ENCODE results near the gene SIRT1. TPM values are rescaled to one million over a fixed set of nuclear protein-coding genes. Genes with fewer than 3 reads are reported as not detected.

Gene SIRT1
- total and polyA plus RNA-seq, 9 of the 15 experiments (the other 6 are each of a cell fraction or from before 2014, with no cell fraction given), result 7.8 to 25.8 (median 19.1) TPM

- TF ChIP-seq, protein P1, sequence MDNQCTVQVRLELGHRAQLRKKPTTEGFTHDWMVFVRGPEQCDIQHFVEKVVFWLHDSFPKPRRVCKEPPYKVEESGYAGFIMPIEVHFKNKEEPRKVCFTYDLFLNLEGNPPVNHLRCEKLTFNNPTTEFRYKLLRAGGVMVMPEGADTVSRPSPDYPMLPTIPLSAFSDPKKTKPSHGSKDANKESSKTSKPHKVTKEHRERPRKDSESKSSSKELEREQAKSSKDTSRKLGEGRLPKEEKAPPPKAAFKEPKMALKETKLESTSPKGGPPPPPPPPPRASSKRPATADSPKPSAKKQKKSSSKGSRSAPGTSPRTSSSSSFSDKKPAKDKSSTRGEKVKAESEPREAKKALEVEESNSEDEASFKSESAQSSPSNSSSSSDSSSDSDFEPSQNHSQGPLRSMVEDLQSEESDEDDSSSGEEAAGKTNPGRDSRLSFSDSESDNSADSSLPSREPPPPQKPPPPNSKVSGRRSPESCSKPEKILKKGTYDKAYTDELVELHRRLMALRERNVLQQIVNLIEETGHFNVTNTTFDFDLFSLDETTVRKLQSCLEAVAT (IDR thresholded peaks at IDR 0.05), result peak in 1 of 2 experiments; percentile 91; a peak in 2 of 4 replicates
- TF ChIP-seq RCOR1 (IDR thresholded peaks at IDR 0.05; ENCODE audit: borderline replicate concordance in 1 of 2, low read depth in 2 of 2, low read length in 2 of 2) (peak; percentile 53 to 70; a peak in 2 of 4 replicates), TAL1 (IDR thresholded peaks at IDR 0.05) (no peak), DACH1 (IDR thresholded peaks at IDR 0.05; ENCODE audit: partially characterized antibody) (peak; percentile 34), PRPF4 (IDR thresholded peaks at IDR 0.05; ENCODE audit: insufficient read depth, low read depth, low read length, poor library complexity, severe bottlenecking) (peak; percentile 31), ZNF354B (CRISPR knock-in tag; IDR thresholded peaks at IDR 0.05) (no peak), RAD51 (IDR thresholded peaks at IDR 0.05; ENCODE audit: borderline replicate concordance, low read depth) (peak; percentile 99), DMBX1 (CRISPR knock-in tag; IDR thresholded peaks at IDR 0.05; ENCODE audit: borderline replicate concordance) (0 out of 2 replicates have a peak, but pooled peaks have one; percentile 52), POLR2H (tag; IDR thresholded peaks at IDR 0.05; ENCODE audit: low read depth) (peak; percentile 96), MITF (IDR thresholded peaks at IDR 0.05) (peak; percentile 89), ERF (CRISPR knock-in tag; IDR thresholded peaks at IDR 0.05) (0 out of 2 replicates have a peak, but pooled peaks have one; percentile 19), PHF20 (IDR thresholded peaks at IDR 0.05; ENCODE audit: partially characterized antibody) (peak; percentile 82), KDM5B (IDR thresholded peaks at IDR 0.05; ENCODE audit: insufficient replicate concordance, low read depth, low read length) (peak; percentile 85)
- TF ChIP-seq, protein P2, sequence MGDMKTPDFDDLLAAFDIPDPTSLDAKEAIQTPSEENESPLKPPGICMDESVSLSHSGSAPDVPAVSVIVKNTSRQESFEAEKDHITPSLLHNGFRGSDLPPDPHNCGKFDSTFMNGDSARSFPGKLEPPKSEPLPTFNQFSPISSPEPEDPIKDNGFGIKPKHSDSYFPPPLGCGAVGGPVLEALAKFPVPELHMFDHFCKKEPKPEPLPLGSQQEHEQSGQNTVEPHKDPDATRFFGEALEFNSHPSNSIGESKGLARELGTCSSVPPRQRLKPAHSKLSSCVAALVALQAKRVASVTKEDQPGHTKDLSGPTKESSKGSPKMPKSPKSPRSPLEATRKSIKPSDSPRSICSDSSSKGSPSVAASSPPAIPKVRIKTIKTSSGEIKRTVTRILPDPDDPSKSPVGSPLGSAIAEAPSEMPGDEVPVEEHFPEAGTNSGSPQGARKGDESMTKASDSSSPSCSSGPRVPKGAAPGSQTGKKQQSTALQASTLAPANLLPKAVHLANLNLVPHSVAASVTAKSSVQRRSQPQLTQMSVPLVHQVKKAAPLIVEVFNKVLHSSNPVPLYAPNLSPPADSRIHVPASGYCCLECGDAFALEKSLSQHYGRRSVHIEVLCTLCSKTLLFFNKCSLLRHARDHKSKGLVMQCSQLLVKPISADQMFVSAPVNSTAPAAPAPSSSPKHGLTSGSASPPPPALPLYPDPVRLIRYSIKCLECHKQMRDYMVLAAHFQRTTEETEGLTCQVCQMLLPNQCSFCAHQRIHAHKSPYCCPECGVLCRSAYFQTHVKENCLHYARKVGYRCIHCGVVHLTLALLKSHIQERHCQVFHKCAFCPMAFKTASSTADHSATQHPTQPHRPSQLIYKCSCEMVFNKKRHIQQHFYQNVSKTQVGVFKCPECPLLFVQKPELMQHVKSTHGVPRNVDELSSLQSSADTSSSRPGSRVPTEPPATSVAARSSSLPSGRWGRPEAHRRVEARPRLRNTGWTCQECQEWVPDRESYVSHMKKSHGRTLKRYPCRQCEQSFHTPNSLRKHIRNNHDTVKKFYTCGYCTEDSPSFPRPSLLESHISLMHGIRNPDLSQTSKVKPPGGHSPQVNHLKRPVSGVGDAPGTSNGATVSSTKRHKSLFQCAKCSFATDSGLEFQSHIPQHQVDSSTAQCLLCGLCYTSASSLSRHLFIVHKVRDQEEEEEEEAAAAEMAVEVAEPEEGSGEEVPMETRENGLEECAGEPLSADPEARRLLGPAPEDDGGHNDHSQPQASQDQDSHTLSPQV (IDR thresholded peaks at IDR 0.05), result 0 out of 2 replicates have a peak, but pooled peaks have one; percentile 28
- TF ChIP-seq, protein P3, sequence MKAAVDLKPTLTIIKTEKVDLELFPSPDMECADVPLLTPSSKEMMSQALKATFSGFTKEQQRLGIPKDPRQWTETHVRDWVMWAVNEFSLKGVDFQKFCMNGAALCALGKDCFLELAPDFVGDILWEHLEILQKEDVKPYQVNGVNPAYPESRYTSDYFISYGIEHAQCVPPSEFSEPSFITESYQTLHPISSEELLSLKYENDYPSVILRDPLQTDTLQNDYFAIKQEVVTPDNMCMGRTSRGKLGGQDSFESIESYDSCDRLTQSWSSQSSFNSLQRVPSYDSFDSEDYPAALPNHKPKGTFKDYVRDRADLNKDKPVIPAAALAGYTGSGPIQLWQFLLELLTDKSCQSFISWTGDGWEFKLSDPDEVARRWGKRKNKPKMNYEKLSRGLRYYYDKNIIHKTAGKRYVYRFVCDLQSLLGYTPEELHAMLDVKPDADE (conservative IDR thresholded peaks at IDR 0.05; ENCODE audit: control insufficient read depth, low read depth, low read length), result peak; percentile 75; the same call in 1 of the 2 replicates
- TF ChIP-seq, protein P4, sequence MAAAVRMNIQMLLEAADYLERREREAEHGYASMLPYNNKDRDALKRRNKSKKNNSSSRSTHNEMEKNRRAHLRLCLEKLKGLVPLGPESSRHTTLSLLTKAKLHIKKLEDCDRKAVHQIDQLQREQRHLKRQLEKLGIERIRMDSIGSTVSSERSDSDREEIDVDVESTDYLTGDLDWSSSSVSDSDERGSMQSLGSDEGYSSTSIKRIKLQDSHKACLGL (CRISPR knock-in tag; IDR thresholded peaks at IDR 0.05; ENCODE audit: borderline replicate concordance, poor library complexity, severe bottlenecking), result peak; percentile 42
Measured at GRCh38 chr10:67884313-67884841, at the start of gene SIRT1 (continued).

Data from K562 (cell line).